ENCODE measurements around the gene RSBN1L. TPM values are rescaled to one million over a fixed set of nuclear protein-coding genes. Genes with fewer than 3 reads are reported as not detected.

Gene RSBN1L
- total RNA-seq, 1 experiment from 2014 or later, result 18.0 TPM

DNA sequence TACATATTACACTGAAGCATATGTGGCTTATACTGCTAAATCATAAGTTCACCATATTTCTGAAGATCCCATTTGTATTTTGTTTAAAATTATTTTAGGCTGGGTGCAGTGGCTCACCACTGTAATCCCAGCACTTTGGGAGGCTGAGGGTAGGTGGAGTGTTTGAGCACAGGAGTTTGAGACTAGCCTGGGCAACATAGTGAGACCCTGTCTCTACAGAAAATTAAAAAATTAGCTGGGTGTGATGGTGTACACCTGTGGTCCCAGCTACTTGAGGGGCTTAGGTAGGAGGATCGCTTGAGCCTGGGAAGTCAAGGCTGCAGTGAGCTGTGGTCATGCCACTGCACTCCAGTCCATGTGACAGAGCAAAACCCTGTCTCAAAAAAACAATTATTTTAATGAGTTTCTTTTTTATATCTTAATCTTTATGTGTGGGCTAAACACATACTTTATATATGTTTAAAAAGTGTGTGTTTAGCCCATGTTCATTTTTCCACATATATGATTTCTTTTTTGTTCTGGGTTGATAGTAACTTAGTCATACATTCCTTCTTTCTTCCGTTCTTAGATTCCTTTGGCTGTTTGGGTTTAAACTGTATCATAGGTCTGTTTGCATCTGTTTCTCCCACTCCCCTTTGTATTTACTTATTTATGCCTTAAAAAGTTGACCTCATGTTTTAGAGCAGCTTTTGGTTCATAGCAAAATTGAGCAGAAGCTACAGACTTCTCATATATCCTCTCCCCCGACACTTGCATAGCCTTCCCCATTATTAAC is 33.5 kb downstream of the RSBN1L start:
- Histone ChIP-seq H3K4me3 (ENCODE audit: low read depth in 2 of 2, low read length in 2 of 2) (no peak overlapping the region), H3K9me3 (ENCODE audit: control insufficient read depth, insufficient read depth, low read depth, low read length) (no peaks in the 10 kb centered on the region), H3K4me1 (ENCODE audit: control insufficient read depth, insufficient read depth, low read length) (peaks cover 16% of the 10 kb centered on the region), H3K27ac (ENCODE audit: low read length) (no peak overlapping the region), H3K36me3 (ENCODE audit: control insufficient read depth, insufficient read depth, low read length) (no peaks in the 10 kb centered on the region), H3K27me3 (ENCODE audit: control insufficient read depth, insufficient read depth, low read length) (no peaks in the 10 kb centered on the region)
- ChIA-PET CTCF (no interaction called here), POLR2A (no interaction called here)
- BruUV-seq (replicated peaks), result no TSS peak
- intact Hi-C loops (cut with micrococcal nuclease; ENCODE audit: unreplicated experiment), result no loop called here
- DNase-seq (ENCODE audit: low read depth, low spot score) (no peak), ATAC-seq (no peak)
- in situ Hi-C loops (cut with HindIII; ENCODE audit: low pct_unique_long_range_greater_than_20kb, low sequenced_read_pairs), result no loop called here
- no peak for TF ChIP-seq SIN3A (IDR thresholded peaks at IDR 0.05; ENCODE audit: borderline replicate concordance, insufficient read depth, low read depth, low read length)
- TF ChIP-seq, protein P1, sequence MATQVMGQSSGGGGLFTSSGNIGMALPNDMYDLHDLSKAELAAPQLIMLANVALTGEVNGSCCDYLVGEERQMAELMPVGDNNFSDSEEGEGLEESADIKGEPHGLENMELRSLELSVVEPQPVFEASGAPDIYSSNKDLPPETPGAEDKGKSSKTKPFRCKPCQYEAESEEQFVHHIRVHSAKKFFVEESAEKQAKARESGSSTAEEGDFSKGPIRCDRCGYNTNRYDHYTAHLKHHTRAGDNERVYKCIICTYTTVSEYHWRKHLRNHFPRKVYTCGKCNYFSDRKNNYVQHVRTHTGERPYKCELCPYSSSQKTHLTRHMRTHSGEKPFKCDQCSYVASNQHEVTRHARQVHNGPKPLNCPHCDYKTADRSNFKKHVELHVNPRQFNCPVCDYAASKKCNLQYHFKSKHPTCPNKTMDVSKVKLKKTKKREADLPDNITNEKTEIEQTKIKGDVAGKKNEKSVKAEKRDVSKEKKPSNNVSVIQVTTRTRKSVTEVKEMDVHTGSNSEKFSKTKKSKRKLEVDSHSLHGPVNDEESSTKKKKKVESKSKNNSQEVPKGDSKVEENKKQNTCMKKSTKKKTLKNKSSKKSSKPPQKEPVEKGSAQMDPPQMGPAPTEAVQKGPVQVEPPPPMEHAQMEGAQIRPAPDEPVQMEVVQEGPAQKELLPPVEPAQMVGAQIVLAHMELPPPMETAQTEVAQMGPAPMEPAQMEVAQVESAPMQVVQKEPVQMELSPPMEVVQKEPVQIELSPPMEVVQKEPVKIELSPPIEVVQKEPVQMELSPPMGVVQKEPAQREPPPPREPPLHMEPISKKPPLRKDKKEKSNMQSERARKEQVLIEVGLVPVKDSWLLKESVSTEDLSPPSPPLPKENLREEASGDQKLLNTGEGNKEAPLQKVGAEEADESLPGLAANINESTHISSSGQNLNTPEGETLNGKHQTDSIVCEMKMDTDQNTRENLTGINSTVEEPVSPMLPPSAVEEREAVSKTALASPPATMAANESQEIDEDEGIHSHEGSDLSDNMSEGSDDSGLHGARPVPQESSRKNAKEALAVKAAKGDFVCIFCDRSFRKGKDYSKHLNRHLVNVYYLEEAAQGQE (IDR thresholded peaks at IDR 0.05; ENCODE audit: insufficient read depth in 1 of 2, low read depth in 2 of 2, low read length in 1 of 2), result no peak
- TF ChIP-seq, protein P2, sequence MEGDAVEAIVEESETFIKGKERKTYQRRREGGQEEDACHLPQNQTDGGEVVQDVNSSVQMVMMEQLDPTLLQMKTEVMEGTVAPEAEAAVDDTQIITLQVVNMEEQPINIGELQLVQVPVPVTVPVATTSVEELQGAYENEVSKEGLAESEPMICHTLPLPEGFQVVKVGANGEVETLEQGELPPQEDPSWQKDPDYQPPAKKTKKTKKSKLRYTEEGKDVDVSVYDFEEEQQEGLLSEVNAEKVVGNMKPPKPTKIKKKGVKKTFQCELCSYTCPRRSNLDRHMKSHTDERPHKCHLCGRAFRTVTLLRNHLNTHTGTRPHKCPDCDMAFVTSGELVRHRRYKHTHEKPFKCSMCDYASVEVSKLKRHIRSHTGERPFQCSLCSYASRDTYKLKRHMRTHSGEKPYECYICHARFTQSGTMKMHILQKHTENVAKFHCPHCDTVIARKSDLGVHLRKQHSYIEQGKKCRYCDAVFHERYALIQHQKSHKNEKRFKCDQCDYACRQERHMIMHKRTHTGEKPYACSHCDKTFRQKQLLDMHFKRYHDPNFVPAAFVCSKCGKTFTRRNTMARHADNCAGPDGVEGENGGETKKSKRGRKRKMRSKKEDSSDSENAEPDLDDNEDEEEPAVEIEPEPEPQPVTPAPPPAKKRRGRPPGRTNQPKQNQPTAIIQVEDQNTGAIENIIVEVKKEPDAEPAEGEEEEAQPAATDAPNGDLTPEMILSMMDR (IDR thresholded peaks at IDR 0.05), result no peak
- no peak for TF ChIP-seq TCF7L2 (IDR thresholded peaks at IDR 0.05; ENCODE audit: low read depth, low read length)
- TF ChIP-seq POLR2AphosphoS5 (IDR thresholded peaks at IDR 0.05; ENCODE audit: low read depth, low read length), result no peak

DNA sequence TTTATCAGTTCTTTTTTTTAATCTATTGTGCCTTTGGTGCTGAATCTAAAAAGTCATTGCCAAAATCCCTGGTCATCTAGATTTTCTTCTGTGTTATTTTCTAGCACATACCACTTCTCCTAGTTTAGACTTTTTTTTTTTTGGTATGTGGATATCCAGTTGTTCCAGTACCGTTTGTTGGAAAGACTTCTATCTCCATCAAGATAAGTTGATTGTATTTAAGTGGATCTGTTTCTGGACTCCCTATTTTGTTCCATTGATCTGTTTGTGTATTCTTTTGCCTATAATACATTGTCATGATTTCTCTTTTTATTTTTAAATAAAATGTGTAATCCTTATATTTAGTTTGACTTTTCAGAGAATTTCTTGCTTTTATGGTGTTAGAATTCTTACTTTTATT is 35.5 kb downstream of the RSBN1L start:
- Histone ChIP-seq H3K9me3 (ENCODE audit: control insufficient read depth, insufficient read depth, low read depth, low read length) (no peaks in the 10 kb centered on the region), H3K27me3 (ENCODE audit: control insufficient read depth, insufficient read depth, low read length) (no peaks in the 10 kb centered on the region), H3K4me3 (ENCODE audit: low read depth in 2 of 2, low read length in 2 of 2) (no peak overlapping the region), H3K36me3 (ENCODE audit: control insufficient read depth, insufficient read depth, low read length) (no peaks in the 10 kb centered on the region), H3K27ac (ENCODE audit: low read length) (no peak overlapping the region), H3K4me1 (ENCODE audit: control insufficient read depth, insufficient read depth, low read length) (peaks cover 16% of the 10 kb centered on the region)
- intact Hi-C loops (cut with micrococcal nuclease; ENCODE audit: unreplicated experiment) (no loop called here), in situ Hi-C loops (cut with HindIII; ENCODE audit: low pct_unique_long_range_greater_than_20kb, low sequenced_read_pairs) (no loop called here)
- TF ChIP-seq, protein P1 (IDR thresholded peaks at IDR 0.05; ENCODE audit: insufficient read depth in 1 of 2, low read depth in 2 of 2, low read length in 1 of 2), result no peak
- no peak for TF ChIP-seq TCF7L2 (IDR thresholded peaks at IDR 0.05; ENCODE audit: low read depth, low read length)
- no peak for TF ChIP-seq POLR2AphosphoS5 (IDR thresholded peaks at IDR 0.05; ENCODE audit: low read depth, low read length)
- TF ChIP-seq, protein P2 (IDR thresholded peaks at IDR 0.05), result no peak
- TF ChIP-seq SIN3A (IDR thresholded peaks at IDR 0.05; ENCODE audit: borderline replicate concordance, insufficient read depth, low read depth, low read length), result no peak
- ChIA-PET CTCF (no interaction called here), POLR2A (no interaction called here)
- ATAC-seq, result no peak
- DNase-seq (ENCODE audit: low read depth, low spot score), result no peak
- BruUV-seq (replicated peaks), result no TSS peak

Data from Panc1 (cell line).